Measurements from ENCODE around the gene HLA-DOA.
A peak's percentile ranks its signal among the peaks of the same experiment; 100 is the strongest.

The HLA-DOA gene

DNA sequence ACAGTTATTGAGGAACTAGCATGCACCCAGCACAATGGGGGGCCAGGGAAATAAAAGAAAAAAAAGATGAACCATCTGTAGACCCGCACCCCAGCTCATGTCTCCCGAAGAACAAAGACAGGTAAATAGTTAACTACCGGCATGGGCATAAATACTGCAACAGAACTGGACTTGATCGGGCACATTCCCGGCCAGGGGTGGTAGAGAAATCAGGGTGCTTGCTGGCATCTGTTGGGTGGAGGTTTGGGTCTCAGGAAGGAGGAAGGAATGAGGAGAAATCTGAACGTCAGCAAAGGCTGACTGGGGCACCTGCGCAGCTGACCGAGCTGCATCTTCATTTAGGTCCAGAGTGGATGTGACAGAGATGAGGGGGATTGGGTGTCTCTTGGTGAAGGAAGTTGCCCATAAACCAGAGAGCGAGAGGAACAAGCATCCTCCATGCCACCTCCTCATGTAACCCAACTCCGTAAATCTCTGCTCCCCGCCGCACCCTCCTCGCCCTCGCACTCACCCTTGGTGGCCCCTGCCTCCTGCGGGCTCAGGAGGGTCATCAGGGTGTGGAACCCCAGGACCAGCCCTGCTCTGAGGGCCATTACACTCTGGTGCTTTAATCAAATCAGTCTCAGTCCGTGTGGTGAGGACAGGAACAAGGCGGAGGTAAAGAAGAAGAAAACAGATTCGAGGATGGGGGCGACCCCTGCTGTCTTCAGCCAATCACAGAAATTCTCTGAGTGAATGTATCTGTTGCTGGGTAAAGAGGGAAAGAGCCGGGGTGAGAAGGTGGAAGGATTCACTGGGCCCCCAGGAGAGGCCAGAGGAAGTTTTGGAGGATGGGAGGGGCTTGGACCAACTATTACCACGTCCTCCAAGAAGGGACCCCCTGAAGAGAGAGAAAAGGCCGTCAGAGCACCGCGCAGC is at the start of gene HLA-DOA:
Gene HLA-DOA (minus strand): TSS at position 648 of the 918 bp plus-strand sequence.
- no peak within 1 kb of the TSS for H3K27ac ChIP-seq
- DNase-seq (ENCODE audit: low read depth, low spot score) = no peak

- no peak overlapping the region for H3K27ac ChIP-seq
- no peak for DNase-seq (ENCODE audit: low read depth, low spot score)
Measured at GRCh38 chr6:33057222-33058150, 48.1 kb upstream of the HLA-DOA start.

DNA sequence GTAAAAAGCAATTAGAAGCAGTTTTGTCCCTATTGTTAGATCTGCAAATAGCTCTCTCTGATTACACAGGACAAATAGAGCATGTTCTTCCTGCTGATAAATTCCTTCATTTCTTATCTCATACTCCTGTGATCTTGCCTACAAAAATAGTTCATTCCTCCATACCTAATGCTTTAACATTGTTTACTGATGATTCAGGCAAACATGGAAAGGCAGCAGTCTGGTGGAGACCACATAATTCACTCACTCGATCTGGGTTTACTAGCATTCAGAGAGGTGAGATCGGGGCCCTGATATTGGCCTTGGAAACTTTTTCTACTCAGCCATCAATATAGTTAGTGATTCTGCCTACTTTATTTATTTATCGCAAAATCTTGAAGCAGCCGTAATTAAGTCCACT is 43.8 kb upstream of the HLA-DOA start:
- no peak for DNase-seq (ENCODE audit: low read depth, low spot score)

DNA sequence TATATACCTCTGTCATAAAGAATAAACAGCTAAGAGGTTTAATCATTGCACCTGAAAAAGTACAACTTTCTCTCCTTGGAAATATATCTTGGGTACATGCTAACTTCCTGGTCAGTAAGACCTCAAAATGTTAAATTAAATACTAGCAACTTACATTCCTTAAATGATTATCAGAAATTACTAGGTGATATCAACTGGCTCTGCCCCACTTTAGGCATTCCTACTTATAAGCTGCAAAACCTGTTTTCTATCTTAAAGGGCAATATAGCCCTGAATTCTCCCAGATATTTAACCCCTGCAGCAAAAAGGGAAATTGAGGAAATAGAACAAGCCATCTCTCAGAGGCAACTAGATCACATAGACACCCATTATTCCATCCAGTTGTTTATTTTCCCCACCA is 43.2 kb upstream of the HLA-DOA start:
- no peak overlapping the region for H3K27ac ChIP-seq
- DNase-seq (ENCODE audit: low read depth, low spot score) = no peak

More for the DNA sequence above, 43.8 kb upstream of the HLA-DOA start:
- H3K27ac ChIP-seq = no peak overlapping the region

GRCh38 chr6:33050014-33050810 is 40.8 kb upstream of the HLA-DOA start:
- peak; percentile 1 for DNase-seq (ENCODE audit: low read depth, low spot score)
- no peak overlapping the region for H3K27ac ChIP-seq

DNA sequence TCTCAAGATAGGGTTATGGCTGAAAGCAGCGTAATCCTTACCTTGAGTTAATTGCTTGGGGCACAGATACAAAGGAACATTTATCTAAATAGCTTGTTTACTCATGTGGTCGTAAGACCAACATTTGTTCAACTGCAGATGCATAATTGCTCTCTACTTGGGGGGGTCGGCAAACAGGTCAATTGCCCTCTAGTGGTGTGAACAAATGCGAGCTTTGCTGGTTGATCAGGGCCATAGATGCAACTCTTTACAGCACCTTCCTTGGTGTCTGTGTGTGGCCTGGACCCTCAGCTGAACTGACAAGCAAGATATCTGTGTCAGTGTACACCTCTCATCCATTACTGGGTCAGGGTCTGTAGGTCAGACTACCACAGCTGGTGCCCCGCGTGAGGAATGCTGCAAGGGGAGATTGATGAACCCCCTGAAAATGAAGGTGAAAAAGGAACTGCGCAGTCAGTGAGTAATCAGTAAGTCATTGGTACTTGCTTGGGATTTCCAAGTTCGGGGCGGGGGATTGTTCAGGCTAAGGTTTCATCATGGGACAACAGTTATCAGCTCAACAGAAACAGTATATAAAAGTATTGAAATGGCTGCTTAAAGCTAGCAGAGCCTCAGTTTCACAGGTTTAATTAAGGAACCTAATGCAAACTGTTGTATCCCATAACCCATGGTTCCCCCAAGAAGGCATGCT is 40.1 kb upstream of the HLA-DOA start:
- H3K27ac ChIP-seq = no peak overlapping the region
- no peak for DNase-seq (ENCODE audit: low read depth, low spot score)

DNA sequence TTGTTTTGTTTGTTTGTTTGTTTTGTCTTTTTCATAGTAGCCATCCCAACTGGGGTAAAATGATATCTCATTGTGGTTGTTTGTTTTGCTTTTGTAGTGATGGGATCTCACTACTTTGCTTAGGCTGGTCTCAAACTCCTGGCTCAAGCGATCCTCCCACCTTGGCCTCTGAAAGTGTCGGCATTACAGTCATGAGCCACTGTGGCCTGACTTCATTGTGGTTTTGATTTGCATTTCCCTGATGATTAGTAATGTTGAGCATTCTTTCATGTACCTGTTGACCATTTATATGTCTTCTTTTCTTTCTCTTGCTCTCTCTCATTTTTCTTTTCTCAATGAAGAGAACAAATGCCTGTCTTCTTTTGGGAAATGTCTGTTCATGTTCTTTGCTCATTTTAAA is 30.8 kb upstream of the HLA-DOA start:
- no peak for DNase-seq (ENCODE audit: low read depth, low spot score)
- no peak overlapping the region for H3K27ac ChIP-seq

- no peak for DNase-seq (ENCODE audit: low read depth, low spot score)
- H3K27ac ChIP-seq = no peak overlapping the region
Measured at GRCh38 chr6:33036535-33036934, 27.1 kb upstream of the HLA-DOA start.

GRCh38 chr6:33034554-33034953 is 25.2 kb upstream of the HLA-DOA start:
- H3K27ac ChIP-seq = no peak overlapping the region
- no peak for DNase-seq (ENCODE audit: low read depth, low spot score)

- no peak for DNase-seq (ENCODE audit: low read depth, low spot score)
- no peak overlapping the region for H3K27ac ChIP-seq
Measured at GRCh38 chr6:33030245-33030644, 20.9 kb upstream of the HLA-DOA start.

DNA sequence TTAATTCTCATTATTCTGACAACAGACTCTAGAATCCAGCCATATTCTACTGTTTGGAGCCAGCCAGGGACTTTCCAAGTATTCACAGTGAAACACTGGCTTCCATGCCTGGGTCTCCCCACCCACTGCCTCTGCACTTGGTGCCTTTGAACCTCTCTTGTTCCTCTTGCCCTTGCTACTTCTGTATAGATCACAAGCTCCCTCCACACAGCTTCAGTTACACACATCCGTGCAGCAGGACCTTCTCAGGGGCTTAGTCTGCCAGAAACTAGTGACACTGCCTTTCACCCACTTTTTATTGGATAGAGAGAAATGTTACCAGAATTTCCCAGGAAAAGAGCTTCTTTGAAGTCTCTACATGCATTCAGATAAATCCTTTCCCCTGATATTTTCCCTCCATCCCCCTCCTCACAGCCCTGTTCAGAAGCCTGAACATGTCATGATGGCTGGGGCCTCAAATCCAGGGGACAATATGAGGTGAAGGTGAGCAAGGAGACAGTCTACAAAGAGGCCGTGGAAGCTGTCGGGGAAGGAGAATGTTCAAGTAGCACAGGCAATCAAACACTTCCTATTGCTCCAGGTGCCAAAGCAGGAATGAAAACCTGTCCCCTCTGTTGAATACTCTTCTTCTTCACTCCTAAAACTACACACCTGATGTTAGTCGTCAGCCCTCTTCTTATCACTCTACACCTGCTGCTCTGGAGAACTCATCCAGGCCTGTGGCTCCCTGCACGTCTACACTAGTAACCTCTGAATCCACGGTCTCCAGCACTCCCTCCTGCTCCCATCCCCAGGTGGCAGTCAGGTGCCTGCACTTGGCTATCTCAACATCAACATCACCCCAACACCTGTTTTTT is 20.2 kb upstream of the HLA-DOA start:
- no peak overlapping the region for H3K27ac ChIP-seq
- DNase-seq (ENCODE audit: low read depth, low spot score) = no peak

DNA sequence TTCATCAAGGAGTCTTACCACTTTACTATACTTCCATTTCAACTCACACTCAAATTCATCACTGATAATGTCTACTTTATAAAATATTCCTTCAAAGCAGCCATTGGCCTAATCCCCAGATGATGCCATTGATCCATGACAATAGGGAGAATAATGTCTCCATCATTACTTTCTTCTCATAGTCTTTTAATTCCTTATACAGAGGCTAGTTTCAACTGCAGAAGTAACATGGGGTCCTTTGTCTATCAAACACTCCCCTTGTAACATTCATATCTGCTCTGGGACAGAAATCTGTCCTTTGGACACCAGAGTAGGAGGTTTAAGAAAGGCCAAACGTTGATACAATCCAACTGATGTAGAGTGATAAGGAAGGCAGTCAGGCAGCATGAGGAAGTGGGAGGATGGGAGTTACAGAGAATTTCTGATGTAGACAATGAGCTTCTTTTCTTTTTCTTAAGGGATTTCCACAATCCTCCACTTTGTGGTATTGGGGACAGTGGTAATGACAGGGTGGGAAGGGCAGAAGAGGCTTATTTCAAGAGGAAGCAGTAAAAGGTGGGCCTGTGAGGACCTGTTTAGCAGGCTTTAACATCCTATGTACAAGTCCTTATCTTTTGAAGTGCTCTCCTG is 18.9 kb upstream of the HLA-DOA start:
- no peak for DNase-seq (ENCODE audit: low read depth, low spot score)
- H3K27ac ChIP-seq = no peak overlapping the region

DNA sequence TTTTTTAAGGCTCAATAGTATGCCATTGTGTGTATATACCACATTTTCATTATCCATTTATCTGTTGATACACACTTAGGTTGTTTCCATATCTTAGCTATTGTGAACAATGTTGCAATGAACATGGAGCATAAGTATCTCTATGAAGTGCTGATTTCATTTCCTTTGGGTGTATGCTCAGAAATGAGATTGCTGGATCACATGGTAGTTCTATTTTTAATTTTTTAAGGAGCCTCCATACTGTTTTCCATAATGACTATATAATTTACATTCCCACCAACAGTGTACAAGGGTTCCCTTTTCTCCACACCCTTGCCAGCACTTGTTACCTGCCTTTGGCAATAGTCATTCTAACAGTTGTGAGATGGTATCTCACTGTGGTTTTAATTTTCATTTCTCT is 15.1 kb upstream of the HLA-DOA start:
- H3K27ac ChIP-seq = no peak overlapping the region
- no peak for DNase-seq (ENCODE audit: low read depth, low spot score)

GRCh38 chr6:33023536-33023935 is 14.1 kb upstream of the HLA-DOA start:
- DNase-seq (ENCODE audit: low read depth, low spot score) = no peak
- no peak overlapping the region for H3K27ac ChIP-seq

- DNase-seq (ENCODE audit: low read depth, low spot score) = no peak
- H3K27ac ChIP-seq = no peak overlapping the region
Measured at GRCh38 chr6:33021917-33022316, 12.5 kb upstream of the HLA-DOA start.

DNA sequence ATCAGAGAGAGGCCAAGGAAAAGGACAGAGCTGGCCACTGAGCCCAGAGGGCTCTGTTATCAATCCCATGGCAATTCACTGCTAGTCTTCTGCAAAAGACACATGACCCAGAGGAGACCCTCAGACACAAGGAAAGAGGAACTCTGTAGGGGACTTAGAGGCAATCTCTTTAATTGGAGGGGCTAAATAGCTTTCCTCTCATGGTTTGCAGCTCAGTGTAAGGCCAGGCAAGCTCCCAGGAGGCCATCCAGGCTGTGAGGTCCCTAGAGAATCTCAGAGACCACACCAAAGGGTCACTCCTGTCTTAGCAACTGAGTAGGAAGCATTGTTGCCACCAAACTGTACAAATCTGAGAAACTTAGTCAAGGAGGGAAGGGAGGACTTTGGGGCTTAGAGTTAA is 10.0 kb upstream of the HLA-DOA start:
- H3K27ac ChIP-seq = no peak overlapping the region
- no peak for DNase-seq (ENCODE audit: low read depth, low spot score)

GRCh38 chr6:33018904-33019303 is 9.5 kb upstream of the HLA-DOA start:
- H3K27ac ChIP-seq = no peak overlapping the region
- no peak for DNase-seq (ENCODE audit: low read depth, low spot score)

- no peak overlapping the region for H3K27ac ChIP-seq
- DNase-seq (ENCODE audit: low read depth, low spot score) = no peak
Measured at GRCh38 chr6:33018418-33018817, 9.0 kb upstream of the HLA-DOA start.

All from epithelial cell of prostate (primary cell).